ENCODE measurements around the gene RAB11FIP4.

DNA sequence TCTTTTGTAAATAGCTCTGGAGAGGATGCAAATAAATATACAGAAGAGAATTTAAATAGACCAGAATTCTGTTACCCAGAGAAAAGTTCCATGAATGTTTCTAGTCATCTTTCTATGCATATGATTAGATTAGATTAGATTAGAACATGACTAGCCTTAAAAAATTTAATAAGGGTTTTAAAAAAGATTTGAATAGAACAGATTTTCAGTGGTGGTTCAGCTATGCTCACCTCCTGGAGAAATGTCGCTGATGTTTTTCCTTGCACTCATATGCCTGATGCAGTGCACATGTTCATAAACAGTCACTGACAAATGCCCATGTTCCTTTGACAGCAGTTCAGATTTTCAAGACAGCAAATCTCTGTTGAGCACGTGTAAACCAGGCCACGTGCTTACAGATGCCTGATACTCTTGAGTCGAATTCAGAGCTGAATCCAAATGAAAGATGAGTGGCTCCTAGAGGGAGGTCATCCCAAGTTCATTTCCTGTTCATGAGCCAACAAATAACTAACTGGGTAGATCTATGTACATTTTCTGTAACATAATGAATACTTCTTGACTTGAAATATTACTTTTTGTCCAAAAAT, 19.9 kb upstream of the RAB11FIP4 start:
- TF ChIP-seq POLR2A (IDR thresholded peaks at IDR 0.05) (no peak), EP300 (IDR thresholded peaks at IDR 0.05) (no peak)
- TF ChIP-seq, protein P1, sequence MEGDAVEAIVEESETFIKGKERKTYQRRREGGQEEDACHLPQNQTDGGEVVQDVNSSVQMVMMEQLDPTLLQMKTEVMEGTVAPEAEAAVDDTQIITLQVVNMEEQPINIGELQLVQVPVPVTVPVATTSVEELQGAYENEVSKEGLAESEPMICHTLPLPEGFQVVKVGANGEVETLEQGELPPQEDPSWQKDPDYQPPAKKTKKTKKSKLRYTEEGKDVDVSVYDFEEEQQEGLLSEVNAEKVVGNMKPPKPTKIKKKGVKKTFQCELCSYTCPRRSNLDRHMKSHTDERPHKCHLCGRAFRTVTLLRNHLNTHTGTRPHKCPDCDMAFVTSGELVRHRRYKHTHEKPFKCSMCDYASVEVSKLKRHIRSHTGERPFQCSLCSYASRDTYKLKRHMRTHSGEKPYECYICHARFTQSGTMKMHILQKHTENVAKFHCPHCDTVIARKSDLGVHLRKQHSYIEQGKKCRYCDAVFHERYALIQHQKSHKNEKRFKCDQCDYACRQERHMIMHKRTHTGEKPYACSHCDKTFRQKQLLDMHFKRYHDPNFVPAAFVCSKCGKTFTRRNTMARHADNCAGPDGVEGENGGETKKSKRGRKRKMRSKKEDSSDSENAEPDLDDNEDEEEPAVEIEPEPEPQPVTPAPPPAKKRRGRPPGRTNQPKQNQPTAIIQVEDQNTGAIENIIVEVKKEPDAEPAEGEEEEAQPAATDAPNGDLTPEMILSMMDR (IDR thresholded peaks at IDR 0.05), result no peak
